GM19397 (cell line): ENCODE data around the gene AP4M1.

Experiments used
- ATAC-seq: cut with Tn5 transposase; IDR thresholded peaks from one replicate; pipeline ENCODE4 v1.9.1; 2021; ENCODE audit warnings: mild to moderate bottlenecking, moderate library complexity; ENCODE audit not compliant: unreplicated experiment

The AP4M1 gene

GRCh38 chr7:100085515-100085914 lies 15.9 kb upstream of the AP4M1 start:
- ATAC-seq: no peak

DNA sequence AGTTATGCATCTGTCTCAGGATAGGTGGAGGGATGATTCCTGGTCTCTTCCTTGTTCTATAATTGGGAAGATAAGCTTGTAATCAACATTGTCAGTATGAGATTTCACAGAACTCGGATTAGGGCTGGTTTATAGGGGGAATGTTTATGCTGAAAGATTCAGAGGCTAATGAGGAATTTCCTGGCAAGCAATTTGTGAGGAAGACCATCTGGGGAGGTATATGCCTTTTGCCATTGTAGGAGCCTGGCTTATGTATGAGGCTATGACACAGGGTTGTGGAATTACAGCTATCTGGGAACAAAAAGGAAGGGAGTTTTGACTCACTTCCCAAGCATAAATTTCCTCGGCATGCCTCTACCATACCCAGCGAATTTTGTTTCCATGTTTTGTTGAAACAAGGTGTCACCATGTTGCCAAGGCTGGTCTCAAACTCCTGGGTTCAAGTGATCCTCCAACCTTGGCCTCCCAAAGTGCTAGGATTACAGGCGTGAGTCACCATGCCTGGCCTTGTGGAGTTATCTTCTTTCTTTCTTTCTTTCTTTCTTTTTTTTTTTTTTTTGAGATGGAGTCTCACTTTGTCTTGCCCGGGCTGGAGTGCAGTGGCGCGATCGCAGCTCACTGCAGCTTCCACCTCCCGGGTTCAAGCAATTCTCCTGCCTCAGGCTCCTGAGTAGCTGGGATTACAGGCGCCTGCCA lies 14.2 kb upstream of the AP4M1 start:
- no peak for ATAC-seq

DNA sequence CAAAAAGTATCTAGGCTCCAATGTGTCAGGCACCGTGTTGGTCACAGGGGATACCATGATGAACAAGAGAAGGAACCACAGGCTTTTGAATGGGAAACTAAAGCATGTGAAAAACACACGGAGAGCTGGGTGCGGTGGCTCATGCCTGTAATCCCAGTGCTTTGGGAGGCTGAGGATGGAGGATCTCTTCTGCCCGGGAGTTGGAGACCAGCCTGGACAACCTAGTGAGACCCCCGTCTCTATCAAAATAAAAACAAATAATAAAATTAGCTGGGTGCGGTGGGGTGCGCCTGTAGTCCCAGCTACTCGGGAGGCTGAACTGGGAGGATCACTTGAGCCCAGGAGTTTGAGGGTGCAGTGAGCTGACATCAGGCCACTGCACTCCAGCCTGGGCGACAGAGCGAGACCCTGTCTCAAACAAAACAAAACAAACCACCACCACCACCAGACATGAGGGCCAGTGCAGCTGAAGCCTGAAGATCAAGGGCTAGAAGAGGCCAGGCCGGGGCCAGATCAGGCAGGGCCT lies 13.3 kb upstream of the AP4M1 start:
- ATAC-seq: no peak

DNA sequence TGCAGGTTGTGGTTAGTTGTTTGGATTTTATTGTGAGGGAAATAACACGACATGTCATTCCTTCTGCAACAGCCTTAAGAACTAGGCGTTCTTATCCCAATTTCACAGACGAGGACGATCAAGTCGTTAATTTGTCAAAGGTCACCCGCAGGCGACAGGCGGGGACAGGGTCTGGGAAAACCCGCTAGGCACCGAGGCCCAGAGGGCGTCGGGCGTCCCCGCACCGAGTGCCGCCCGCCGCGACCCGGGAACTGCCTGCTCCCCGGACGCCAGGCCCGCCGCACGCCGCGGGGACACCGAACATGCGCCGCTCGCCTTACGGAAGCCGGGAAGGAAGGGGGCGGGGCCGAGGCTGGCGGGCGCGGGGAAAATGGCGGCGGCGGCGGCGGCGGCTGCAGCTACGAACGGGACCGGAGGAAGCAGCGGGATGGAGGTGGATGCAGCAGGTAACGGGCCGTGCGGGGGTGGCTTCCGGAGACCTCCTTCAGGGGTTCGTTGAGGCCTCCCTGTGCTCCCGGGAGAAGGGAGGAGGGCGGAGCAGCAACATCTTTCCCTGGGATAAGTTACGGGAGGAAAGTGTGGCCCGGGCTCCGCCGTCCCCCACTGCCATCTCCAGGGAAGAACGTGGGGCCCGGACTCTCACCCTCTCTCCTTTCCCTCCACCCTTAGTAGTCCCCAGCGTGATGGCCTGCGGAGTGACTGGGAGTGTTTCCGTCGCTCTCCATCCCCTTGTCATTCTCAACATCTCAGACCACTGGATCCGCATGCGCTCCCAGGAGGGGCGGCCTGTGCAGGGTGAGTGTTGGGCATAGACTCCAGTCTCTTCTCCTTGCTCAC lies 12.6 kb upstream of the AP4M1 start, which contains the start of gene COPS6:
TSS of gene COPS6 (plus strand) at position 349 of the 837 bp plus-strand sequence. CDS start at position 371, 22 bp downstream.
- ATAC-seq: no peak

- ATAC-seq: no peak
Observed at GRCh38 chr7:100089458-100090196, 11.8 kb upstream of the AP4M1 start.

- no peak for ATAC-seq
Observed at GRCh38 chr7:100090527-100091410, 10.7 kb upstream of the AP4M1 start.

DNA sequence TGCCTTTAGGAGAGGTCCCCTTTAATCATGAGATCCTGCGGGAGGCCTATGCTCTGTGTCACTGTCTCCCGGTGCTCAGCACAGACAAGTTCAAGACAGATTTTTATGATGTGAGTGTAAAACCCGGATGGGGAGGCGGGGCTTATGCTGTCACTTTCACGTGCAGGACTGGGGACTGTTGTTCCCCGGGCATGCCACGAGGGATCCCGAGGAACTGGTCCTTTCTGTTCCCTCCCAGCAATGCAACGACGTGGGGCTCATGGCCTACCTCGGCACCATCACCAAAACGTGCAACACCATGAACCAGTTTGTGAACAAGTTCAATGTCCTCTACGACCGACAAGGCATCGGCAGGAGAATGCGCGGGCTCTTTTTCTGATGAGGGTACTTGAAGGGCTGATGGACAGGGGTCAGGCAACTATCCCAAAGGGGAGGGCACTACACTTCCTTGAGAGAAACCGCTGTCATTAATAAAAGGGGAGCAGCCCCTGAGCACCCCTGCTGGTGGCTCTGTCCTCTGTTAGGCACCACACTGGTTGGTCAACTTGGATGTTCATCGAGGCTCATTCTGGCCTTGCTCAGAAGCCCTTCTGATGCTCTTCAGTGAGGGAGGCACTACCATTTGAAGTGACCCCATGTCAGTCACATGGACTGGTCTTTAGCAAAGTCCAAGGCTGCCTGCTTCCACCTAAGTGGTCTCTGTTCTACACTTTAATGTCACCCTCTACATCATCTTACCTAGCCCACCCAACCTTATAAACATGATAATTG lies 9.8 kb upstream of the AP4M1 start:
- ATAC-seq: no peak

- ATAC-seq: no peak
Observed at GRCh38 chr7:100093054-100093453, 8.4 kb upstream of the AP4M1 start.

GRCh38 chr7:100093498-100093897 lies 7.9 kb upstream of the AP4M1 start:
- ATAC-seq: no peak

DNA sequence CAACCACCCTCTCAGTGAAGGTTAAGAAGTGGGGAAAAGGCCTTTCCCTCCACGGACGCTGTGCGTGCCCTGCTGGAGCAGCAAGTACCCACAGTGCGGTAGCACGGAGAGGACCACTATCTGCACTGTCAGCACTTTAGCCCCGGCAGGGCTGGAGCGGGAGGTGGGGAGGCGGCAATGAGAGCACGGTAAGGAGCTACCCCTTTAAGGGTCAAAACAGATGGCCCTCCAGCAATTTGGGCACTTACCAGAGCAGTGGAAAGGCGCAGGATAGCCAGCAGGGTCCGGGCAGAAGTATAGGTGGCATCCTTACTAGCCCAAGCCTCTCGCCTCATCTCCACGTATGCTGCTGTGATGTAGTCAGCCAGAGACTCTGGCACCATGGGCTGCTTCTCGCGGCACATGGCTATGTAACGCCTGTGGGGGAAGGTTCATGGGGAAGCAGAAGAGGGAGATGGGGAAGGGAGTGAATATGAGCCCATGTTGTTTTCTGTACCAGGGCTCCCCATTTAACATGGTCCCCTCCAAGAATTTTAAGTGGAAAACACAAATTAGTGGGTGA lies 7.4 kb upstream of the AP4M1 start:
- no peak for ATAC-seq

DNA sequence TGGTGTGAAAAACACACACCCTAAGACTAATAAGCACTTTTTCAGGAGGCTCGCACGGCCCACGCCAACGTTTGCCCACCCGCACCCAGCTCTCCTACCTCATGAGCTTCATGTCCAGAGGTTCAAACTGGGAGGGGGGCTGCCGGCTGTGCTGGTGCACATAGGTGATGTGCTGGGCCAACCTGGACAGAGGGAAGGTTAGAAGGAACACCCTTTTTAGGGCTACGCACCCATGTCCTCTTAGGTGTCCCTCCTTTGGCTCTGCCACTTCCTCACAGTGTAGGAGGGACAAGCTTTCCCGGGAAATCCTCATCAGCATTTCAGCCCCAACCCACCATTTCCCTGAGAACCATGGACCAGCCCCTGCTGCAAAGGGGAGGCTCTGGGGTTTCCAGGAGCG lies 6.2 kb upstream of the AP4M1 start:
- ATAC-seq: no peak

DNA sequence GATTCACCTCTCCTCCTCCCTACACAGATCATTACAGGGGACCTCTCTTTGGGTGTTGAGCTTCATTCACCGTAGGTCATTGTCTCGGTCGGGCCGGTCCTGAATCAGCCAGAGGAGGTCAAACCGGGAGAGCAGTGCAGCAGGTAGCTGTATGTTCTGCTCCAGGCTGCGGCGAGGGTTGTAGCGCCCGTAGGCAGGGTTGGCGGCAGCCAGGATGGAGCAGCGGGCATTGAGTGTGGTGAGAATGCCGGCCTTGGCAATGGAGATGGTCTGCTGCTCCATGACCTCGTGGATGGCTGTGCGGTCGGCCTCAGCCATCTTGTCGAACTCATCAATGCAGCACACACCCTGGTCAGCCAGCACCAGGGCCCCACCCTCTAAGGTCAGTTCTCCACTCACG lies 5.7 kb upstream of the AP4M1 start:
- ATAC-seq: no peak

GRCh38 chr7:100098913-100099312 lies 2.5 kb upstream of the AP4M1 start:
- no peak for ATAC-seq

GRCh38 chr7:100099452-100099851 lies 2.0 kb upstream of the AP4M1 start:
- no peak for ATAC-seq

DNA sequence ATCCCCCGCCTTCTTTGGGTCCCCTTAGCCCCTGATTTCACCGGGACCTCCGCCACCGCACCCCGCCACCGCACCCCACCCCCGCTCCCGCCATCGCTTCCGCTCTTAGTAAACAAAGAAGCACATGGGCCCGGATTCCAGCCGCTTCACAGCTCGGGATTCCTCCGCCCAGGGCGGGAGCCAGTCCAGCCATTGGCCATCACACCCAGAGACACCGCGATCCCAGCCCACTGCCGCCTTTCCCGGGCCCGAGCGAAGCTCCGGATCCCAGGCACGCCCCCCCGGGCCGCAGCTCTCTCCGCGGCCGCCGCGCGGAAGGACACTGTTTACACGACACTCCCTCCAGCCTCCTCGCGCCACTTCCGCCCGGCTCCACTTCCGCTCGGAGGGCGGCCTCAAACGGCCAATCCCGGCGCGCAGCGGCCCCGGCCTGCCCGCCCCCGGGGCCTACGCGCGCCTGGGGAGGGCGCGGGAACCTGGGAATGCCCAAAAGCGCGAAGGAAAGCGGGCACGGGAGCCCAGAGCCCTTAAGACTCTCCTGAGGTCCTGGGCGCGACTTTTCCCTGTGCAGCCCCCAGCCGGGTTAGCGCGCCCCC lies 925 bp upstream of the AP4M1 start:
- ATAC-seq: peak; percentile 65

GRCh38 chr7:100102950-100103840 lies 1.8 kb downstream of the AP4M1 start:
- ATAC-seq: no peak

GRCh38 chr7:100105534-100105933 lies 4.1 kb downstream of the AP4M1 start:
- no peak for ATAC-seq

DNA sequence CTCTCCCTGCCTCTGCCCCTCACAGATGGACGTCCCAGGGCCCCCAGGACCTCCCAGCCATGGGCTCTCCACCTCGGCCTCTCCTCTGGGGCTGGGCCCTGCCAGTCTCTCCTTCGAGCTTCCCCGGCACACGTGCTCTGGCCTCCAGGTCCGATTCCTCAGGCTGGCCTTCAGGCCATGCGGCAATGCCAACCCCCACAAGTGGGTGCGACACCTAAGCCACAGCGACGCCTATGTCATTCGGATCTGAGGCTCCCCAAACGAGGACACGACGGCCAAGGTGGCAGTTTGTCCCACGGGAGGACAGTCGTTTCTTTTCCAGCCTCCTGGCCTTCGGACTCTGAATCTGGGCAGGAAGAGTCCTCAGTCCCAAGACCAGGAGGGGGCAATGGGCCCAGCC lies 5.2 kb downstream of the AP4M1 start:
- ATAC-seq: no peak
